Ishikawa (cell line): ENCODE measurements around the gene MICU2.

Source experiments
- CEBPB ChIP-seq: IDR thresholded peaks from 2 replicates; pipeline ENCODE4 v1.6.1; 2012
- CREB1 ChIP-seq: IDR thresholded peaks from 2 replicates; pipeline ENCODE4 v1.6.1; 2012; ENCODE audit warnings: low read depth
- EGR1 ChIP-seq: IDR thresholded peaks from 2 replicates; pipeline ENCODE4 v1.6.1; 2012
- EP300 ChIP-seq: IDR thresholded peaks from 2 replicates; pipeline ENCODE4 v1.6.1; 2012; ENCODE audit warnings: borderline replicate concordance
- FOXM1 ChIP-seq: IDR thresholded peaks from 2 replicates; pipeline ENCODE4 v1.6.1; 2012; ENCODE audit warnings: low read depth, borderline replicate concordance
- NFIC ChIP-seq: IDR thresholded peaks from 2 replicates; pipeline ENCODE4 v1.6.1; 2012
- RAD21 ChIP-seq: IDR thresholded peaks from 2 replicates; pipeline ENCODE4 v1.6.1; 2012; ENCODE audit warnings: low read depth
- REST ChIP-seq: IDR thresholded peaks from 2 replicates; pipeline ENCODE4 v1.6.1; 2012; ENCODE audit warnings: low read depth, mild to moderate bottlenecking
- TAF1 ChIP-seq: IDR thresholded peaks from 2 replicates; pipeline ENCODE4 v1.6.1; 2012; ENCODE audit warnings: low read depth, mild to moderate bottlenecking
- TCF12 ChIP-seq: IDR thresholded peaks from 2 replicates; pipeline ENCODE4 v1.6.1; 2012; ENCODE audit warnings: low read depth
- TEAD4 ChIP-seq: IDR thresholded peaks from 2 replicates; pipeline ENCODE4 v1.6.1; 2012
- YY1 ChIP-seq: IDR thresholded peaks from 2 replicates; pipeline ENCODE4 v1.6.1; 2012; ENCODE audit warnings: low read depth
- ZBTB7A ChIP-seq: IDR thresholded peaks from 2 replicates; pipeline ENCODE4 v1.6.1; 2012; ENCODE audit warnings: low read depth
- TF ChIP-seq, protein P1 (sequence below): IDR thresholded peaks from 2 replicates; pipeline ENCODE4 v1.6.1; 2012
- TF ChIP-seq, protein P2 (sequence below): IDR thresholded peaks from 2 replicates; pipeline ENCODE4 v1.6.1; 2012

Gene MICU2

DNA sequence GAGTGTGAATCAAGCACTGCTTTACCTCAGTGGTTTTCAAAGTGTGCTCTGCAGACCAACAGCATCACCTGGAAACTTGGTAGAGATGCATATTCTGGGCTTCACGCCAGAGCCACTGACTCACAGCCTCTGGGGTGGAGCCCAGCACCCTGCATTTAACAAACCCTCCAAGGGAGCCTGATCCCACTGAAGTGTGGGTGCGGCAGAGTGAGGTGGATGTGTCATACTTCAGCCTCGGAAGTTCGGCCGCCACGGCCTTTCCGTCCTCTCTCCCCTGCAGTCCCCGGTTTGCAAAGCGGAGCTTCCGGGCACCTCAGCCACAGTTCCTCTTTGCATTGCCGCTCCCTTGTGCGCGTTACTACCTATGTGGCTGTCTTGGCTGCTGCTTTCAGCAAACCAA is 33.3 kb upstream of the MICU2 start:
- TF ChIP-seq, protein P1, sequence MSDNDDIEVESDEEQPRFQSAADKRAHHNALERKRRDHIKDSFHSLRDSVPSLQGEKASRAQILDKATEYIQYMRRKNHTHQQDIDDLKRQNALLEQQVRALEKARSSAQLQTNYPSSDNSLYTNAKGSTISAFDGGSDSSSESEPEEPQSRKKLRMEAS: peak; percentile 45; the same call in 1 of the 2 replicates
- TF ChIP-seq EP300: peak; percentile 56
- TF ChIP-seq TAF1: no peak
- no peak for TF ChIP-seq ZBTB7A
- peak; percentile 77 for TF ChIP-seq TCF12
- TF ChIP-seq, protein P2, sequence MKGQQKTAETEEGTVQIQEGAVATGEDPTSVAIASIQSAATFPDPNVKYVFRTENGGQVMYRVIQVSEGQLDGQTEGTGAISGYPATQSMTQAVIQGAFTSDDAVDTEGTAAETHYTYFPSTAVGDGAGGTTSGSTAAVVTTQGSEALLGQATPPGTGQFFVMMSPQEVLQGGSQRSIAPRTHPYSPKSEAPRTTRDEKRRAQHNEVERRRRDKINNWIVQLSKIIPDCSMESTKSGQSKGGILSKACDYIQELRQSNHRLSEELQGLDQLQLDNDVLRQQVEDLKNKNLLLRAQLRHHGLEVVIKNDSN: peak; percentile 27; the same call in 1 of the 2 replicates
- 0 out of 2 replicates have a peak, but pooled peaks have one; percentile 43 for TF ChIP-seq YY1
- TF ChIP-seq NFIC: peak; percentile 92
- peak; percentile 58; the same call in 1 of the 2 replicates for TF ChIP-seq FOXM1
- TF ChIP-seq TEAD4: 0 out of 2 replicates have a peak, but pooled peaks have one; percentile 7

DNA sequence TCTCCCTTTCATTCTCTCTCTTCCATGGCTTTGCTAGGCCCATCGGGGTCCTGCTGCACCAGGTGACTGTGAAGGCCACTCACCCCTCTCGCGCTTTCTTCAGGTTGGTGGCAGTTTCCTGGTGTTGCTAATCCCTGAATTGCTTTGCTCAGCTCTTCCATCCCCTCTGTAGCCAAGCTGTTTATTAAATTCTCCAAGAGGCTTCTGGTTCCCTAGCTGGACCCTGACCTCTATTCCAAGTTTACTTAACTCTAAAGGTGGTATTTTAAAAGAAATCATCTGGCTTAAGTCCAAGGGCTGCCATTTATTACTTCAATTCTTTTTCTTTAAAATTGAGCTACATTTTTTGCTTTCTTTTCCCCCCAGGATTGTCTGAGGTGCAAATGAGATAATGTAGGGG is 32.7 kb upstream of the MICU2 start:
- TF ChIP-seq YY1 (no peak), EP300 (no peak), TAF1 (no peak), REST (no peak), NFIC (no peak), TEAD4 (no peak), CREB1 (no peak), TCF12 (no peak), ZBTB7A (no peak), EGR1 (no peak), CEBPB (no peak)
- TF ChIP-seq, protein P1: no peak
- TF ChIP-seq, protein P2: no peak

GRCh38 chr13:21632196-21632595 is 28.2 kb upstream of the MICU2 start:
- TF ChIP-seq RAD21 (no peak), ZBTB7A (no peak), EGR1 (no peak), TAF1 (no peak), REST (no peak), CREB1 (no peak), NFIC (no peak), EP300 (no peak), TCF12 (no peak), FOXM1 (no peak), YY1 (no peak)
- TF ChIP-seq, protein P1: no peak
- TF ChIP-seq, protein P2: no peak

DNA sequence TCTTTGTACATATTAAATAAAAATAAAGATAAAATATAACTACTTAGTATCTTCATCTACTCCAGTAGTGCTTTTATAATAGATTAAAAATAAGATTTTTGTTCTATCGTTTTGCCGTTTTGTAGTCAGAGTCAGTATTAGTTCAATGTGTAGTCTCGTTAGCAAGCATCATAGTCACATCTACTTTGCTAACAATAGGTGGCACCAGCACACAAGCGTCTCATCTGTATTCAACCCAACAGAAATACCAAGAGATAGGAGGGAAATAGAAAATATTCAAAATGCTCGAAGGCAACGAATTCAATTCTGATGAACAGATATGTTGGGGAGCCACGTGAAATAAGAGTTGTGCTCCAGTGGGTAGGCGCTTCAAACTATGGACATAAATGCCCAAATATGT is 21.4 kb upstream of the MICU2 start:
- TF ChIP-seq FOXM1: no peak
- TF ChIP-seq, protein P1: no peak
- TF ChIP-seq CEBPB: no peak
- TF ChIP-seq TAF1: no peak
- peak; percentile 78 for TF ChIP-seq RAD21
- TF ChIP-seq NFIC: no peak

GRCh38 chr13:21620861-21621260 is 16.9 kb upstream of the MICU2 start:
- no peak for TF ChIP-seq TAF1
- TF ChIP-seq TEAD4: no peak
- no peak for TF ChIP-seq EP300
- TF ChIP-seq, protein P2: no peak
- TF ChIP-seq REST: no peak
- no peak for TF ChIP-seq RAD21
- TF ChIP-seq ZBTB7A: no peak
- TF ChIP-seq YY1: no peak
- TF ChIP-seq TCF12: no peak
- TF ChIP-seq, protein P1: no peak
- no peak for TF ChIP-seq NFIC
- no peak for TF ChIP-seq FOXM1
- TF ChIP-seq CREB1: no peak
- no peak for TF ChIP-seq EGR1
- no peak for TF ChIP-seq CEBPB
